Measurements from ENCODE around the gene RAPSN.

Gene RAPSN

GRCh38 chr11:47448566-47449427 is at the start of gene RAPSN:
TSS of gene RAPSN (minus strand) at chr11:47449136. CDS start at chr11:47448964, 172 bp downstream.
- no peak for DNase-seq

GRCh38 chr11:47498149-47498548 is 49.2 kb upstream of the RAPSN start:
- no peak for DNase-seq

GRCh38 chr11:47496808-47497207 is 47.9 kb upstream of the RAPSN start:
- DNase-seq: no peak

- no peak for DNase-seq
These were observed 46.9 kb upstream of the RAPSN start for GRCh38 chr11:47495856-47496217.

- DNase-seq: no peak
These were observed 46.3 kb upstream of the RAPSN start for GRCh38 chr11:47495011-47495855.

GRCh38 chr11:47489395-47489755 is 40.4 kb upstream of the RAPSN start:
- no peak for DNase-seq

GRCh38 chr11:47488674-47489394 is 39.9 kb upstream of the RAPSN start:
- no peak for DNase-seq

- no peak for DNase-seq
These were observed 39.2 kb upstream of the RAPSN start for GRCh38 chr11:47488111-47488510.

GRCh38 chr11:47487421-47487820 is 38.5 kb upstream of the RAPSN start:
- DNase-seq: no peak

GRCh38 chr11:47485107-47485506 is 36.2 kb upstream of the RAPSN start:
- DNase-seq: no peak

GRCh38 chr11:47483457-47483856 is 34.5 kb upstream of the RAPSN start:
- no peak for DNase-seq

GRCh38 chr11:47480762-47481161 is 31.8 kb upstream of the RAPSN start:
- DNase-seq: no peak

- no peak for DNase-seq
These were observed 29.9 kb upstream of the RAPSN start for GRCh38 chr11:47478651-47479329.

- no peak for DNase-seq
These were observed 28.8 kb upstream of the RAPSN start for GRCh38 chr11:47477753-47478152.

GRCh38 chr11:47477323-47477722 is 28.4 kb upstream of the RAPSN start:
- no peak for DNase-seq

- DNase-seq: no peak
These were observed 21.7 kb upstream of the RAPSN start for GRCh38 chr11:47470671-47471070.

- no peak for DNase-seq
These were observed 20.6 kb upstream of the RAPSN start for GRCh38 chr11:47469361-47470179.

GRCh38 chr11:47468598-47469214 is 19.8 kb upstream of the RAPSN start:
- DNase-seq: no peak

- DNase-seq: no peak
These were observed 18.4 kb upstream of the RAPSN start for GRCh38 chr11:47467357-47467756.

- peak in 1 of 2 experiments; percentile 34 for DNase-seq
These were observed 17.8 kb upstream of the RAPSN start for GRCh38 chr11:47466701-47467250.

- no peak for DNase-seq
These were observed 17.3 kb upstream of the RAPSN start for GRCh38 chr11:47466201-47466600.
